ENCODE measurements around the gene EIPR1. TPM values are rescaled to one million over a fixed set of nuclear protein-coding genes. Genes with fewer than 3 reads are reported as not detected.

EIPR1 gene
- polyA plus RNA-seq, 2 of the 4 experiments (the other 2 are of a cell fraction), result 55.0 to 65.0 TPM

- CTCF ChIA-PET, result interaction anchor here (1.0 kb wide), 1 partner anchor 29 kb away, joined by 4 read pairs; no protein-coding TSS in a partner anchor
- FAIRE-seq, result no peak
- POLR2A ChIA-PET, result no interaction called here
Observed at GRCh38 chr2:3146772-3147650, 230.6 kb downstream of the EIPR1 start.

GRCh38 chr2:3146175-3146574 lies 231.4 kb downstream of the EIPR1 start:
- CTCF ChIA-PET, result no interaction called here
- H3K4me1 ChIP-seq, result peaks cover 2% of the 10 kb centered on the region; the same call in 1 of the 3 replicates
- 65% methylated on average over 8 of the region's 8 CpGs for WGBS (ENCODE audit: missing lambda C conversion rate)
- no peak overlapping the region for H3K4me2 ChIP-seq
- no peak for DNase-seq (ENCODE audit: low read depth in 1 of 2, low spot score in 1 of 2)
- H3K9me3 ChIP-seq, result no peaks in the 10 kb centered on the region
- H3K27ac ChIP-seq, result no peak overlapping the region
- POLR2A ChIA-PET, result no interaction called here
- no peak for FAIRE-seq
- TF ChIP-seq NR3C1 (IDR thresholded peaks at IDR 0.05) (no peak), SMC3 (IDR thresholded peaks at IDR 0.05) (no peak), ATOH8 (CRISPR knock-in tag; IDR thresholded peaks at IDR 0.05; ENCODE audit: low read depth) (no peak), SREBF2 (IDR thresholded peaks at IDR 0.05) (no peak), HEYL (CRISPR knock-in tag; IDR thresholded peaks at IDR 0.05) (no peak), TFCP2L1 (CRISPR knock-in tag; IDR thresholded peaks at IDR 0.05) (no peak), ZSCAN20 (CRISPR knock-in tag; IDR thresholded peaks at IDR 0.05) (no peak), MAX (IDR thresholded peaks at IDR 0.05) (no peak), HES2 (IDR thresholded peaks at IDR 0.05) (no peak), RFX5 (IDR thresholded peaks at IDR 0.05) (no peak), RNF2 (IDR thresholded peaks at IDR 0.05; ENCODE audit: borderline replicate concordance, low read depth) (no peak), RARB (CRISPR knock-in tag; IDR thresholded peaks at IDR 0.05) (no peak), REST (IDR thresholded peaks at IDR 0.05) (no peak), MAFK (IDR thresholded peaks at IDR 0.05; ENCODE audit: partially characterized antibody) (no peak), NFE2L2 (conservative IDR thresholded peaks at IDR 0.05; ENCODE audit: low read length) (no peak), CBX8 (IDR thresholded peaks at IDR 0.05) (no peak), CEBPB (IDR thresholded peaks at IDR 0.05) (no peak), ZC3H11A (IDR thresholded peaks at IDR 0.05) (no peak)
- ATAC-seq, result no peak
- H3K4me3 ChIP-seq, result no peak overlapping the region

More at GRCh38 chr2:3146772-3147650, 230.6 kb downstream of the EIPR1 start:
- DNase-seq (ENCODE audit: low read depth in 1 of 2, low spot score in 1 of 2), result no peak
- ATAC-seq, result no peak
- peaks cover 6% of the 10 kb centered on the region; the same call in 1 of the 3 replicates for H3K4me1 ChIP-seq
- H3K4me3 ChIP-seq, result no peak overlapping the region
- 81% methylated on average over 30 of the region's 30 CpGs for WGBS (ENCODE audit: missing lambda C conversion rate)
- H3K27ac ChIP-seq, result no peak overlapping the region
- TF ChIP-seq CBX2 (IDR thresholded peaks at IDR 0.05; ENCODE audit: borderline replicate concordance, low read depth), result no peak
- no peak for TF ChIP-seq HOXB13 (CRISPR knock-in tag; IDR thresholded peaks at IDR 0.05; ENCODE audit: low read depth)
- no peak for TF ChIP-seq ZNF302 (CRISPR knock-in tag; IDR thresholded peaks at IDR 0.05)
- H3K9me3 ChIP-seq, result no peaks in the 10 kb centered on the region
- no peak overlapping the region for H3K4me2 ChIP-seq
